CD14-positive monocyte (primary cell): ENCODE measurements around the gene BICD1. TPM values are rescaled to one million over a fixed set of nuclear protein-coding genes. Genes with fewer than 3 reads are reported as not detected.

Experiments
- DNase-seq, 3 donors: peaks; one replicate each; pipeline ENCODE4 v3.0.0-alpha.2; 2011 to 2022
- H2AFZ ChIP-seq: 2 replicates; pipeline ENCODE4 v1.6.0; 2012; ENCODE audit warnings: mild to moderate bottlenecking, low read depth, low read length, inconsistent platforms; ENCODE audit not compliant: insufficient read depth, poor library complexity, severe bottlenecking
- H3K27ac ChIP-seq, 2 donors: 1 replicate in 1 of 2; 2 replicates in 1 of 2; pipeline ENCODE4 v1.5.1; 2012 to 2013; ENCODE audit warnings: low read length in 2 of 2, control low read depth in 1 of 2, inconsistent platforms in 1 of 2, low read depth in 1 of 2, mild to moderate bottlenecking in 1 of 2
- H3K27me3 ChIP-seq, 2 donors: one replicate each; pipeline versions ENCODE4 v1.6.0 to v1.6.1; 2011 to 2013; ENCODE audit warnings: low read length in 2 of 2; ENCODE audit not compliant: control insufficient read depth in 2 of 2, insufficient read depth in 2 of 2
- H3K36me3 ChIP-seq, 2 donors: replicated peaks in 1 of 2; 1 replicate in 1 of 2; 2 replicates in 1 of 2; pipeline versions ENCODE4 v1.5.1 to v1.6.1; 2012 to 2013; ENCODE audit warnings: low read length in 2 of 2, control low read depth in 1 of 2, inconsistent platforms in 1 of 2, mild to moderate bottlenecking in 1 of 2; ENCODE audit not compliant: insufficient read depth in 2 of 2, control insufficient read depth in 1 of 2
- H3K4me1 ChIP-seq, 2 donors: 1 replicate in 1 of 2; 2 replicates in 1 of 2; pipeline versions ENCODE4 v1.5.1 to v1.6.1; 2012 to 2013; ENCODE audit warnings: low read length in 2 of 2, control low read depth in 1 of 2, inconsistent platforms in 1 of 2, mild to moderate bottlenecking in 1 of 2, moderate library complexity in 1 of 2; ENCODE audit not compliant: insufficient read depth in 2 of 2, control insufficient read depth in 1 of 2
- H3K4me2 ChIP-seq: replicated peaks from 2 replicates; pipeline ENCODE3; 2012; ENCODE audit warnings: low read length, moderate library complexity, mild to moderate bottlenecking; ENCODE audit not compliant: poor library complexity, severe bottlenecking; ENCODE audit errors: extremely low read depth
- H3K4me3 ChIP-seq, 3 experiments: fragments of 200-600 bp in 1 of 3; sonication (generic) in 1 of 3; replicated peaks in 1 of 3; 1 replicate in 2 of 3; 2 replicates in 1 of 3; pipeline ENCODE4 v1.5.1; 2011 to 2013; ENCODE audit warnings: low read length in 3 of 3, mild to moderate bottlenecking in 3 of 3, control low read depth in 2 of 3, low read depth in 2 of 3, inconsistent platforms in 1 of 3, moderate library complexity in 1 of 3
- H3K79me2 ChIP-seq: 2 replicates; pipeline ENCODE4 v1.6.0; 2012; ENCODE audit warnings: mild to moderate bottlenecking, control low read depth, inconsistent platforms, low read length, moderate library complexity; ENCODE audit not compliant: insufficient read depth
- H3K9ac ChIP-seq: 2 replicates; pipeline ENCODE4 v1.6.0; 2017; ENCODE audit warnings: low read length, mild to moderate bottlenecking; ENCODE audit not compliant: insufficient read depth, poor library complexity, severe bottlenecking
- H3K9me3 ChIP-seq, 2 donors: replicated peaks in 1 of 2; 1 replicate in 1 of 2; 2 replicates in 1 of 2; pipeline versions ENCODE4 v1.5.1 to v1.6.1; 2012 to 2013; ENCODE audit warnings: low read length in 2 of 2, control low read depth in 1 of 2; ENCODE audit not compliant: control insufficient read depth in 1 of 2, insufficient read depth in 1 of 2
- H4K20me1 ChIP-seq: 2 replicates; pipeline ENCODE4 v1.6.0; 2012; ENCODE audit warnings: mild to moderate bottlenecking, low read length, control low read depth, moderate library complexity; ENCODE audit not compliant: insufficient read depth
- H3K27ac Mint-ChIP-seq, 7 donors: one replicate each; pipeline ENCODE4 v1.8.0; 2020; ENCODE audit warnings: mild to moderate bottlenecking in 7 of 7, mixed read lengths in 7 of 7, moderate library complexity in 6 of 7, inconsistent platforms in 2 of 7
- H3K27me3 Mint-ChIP-seq, 3 donors: one replicate each; pipeline ENCODE4 v1.8.0; 2021 to 2022; ENCODE audit warnings: low read depth in 3 of 3, mild to moderate bottlenecking in 3 of 3, mixed read lengths in 3 of 3, moderate library complexity in 3 of 3, inconsistent platforms in 1 of 3
- H3K36me3 Mint-ChIP-seq, 2 donors: one replicate each; pipeline ENCODE4 v1.8.0; 2020; ENCODE audit warnings: mixed read lengths in 2 of 2, inconsistent platforms in 1 of 2, mild to moderate bottlenecking in 1 of 2
- H3K4me1 Mint-ChIP-seq: one replicate; pipeline ENCODE4 v1.8.0; 2020; ENCODE audit warnings: mild to moderate bottlenecking, mixed read lengths
- H3K4me3 Mint-ChIP-seq, 2 donors: one replicate each; pipeline ENCODE4 v1.8.0; 2020; ENCODE audit warnings: mild to moderate bottlenecking in 2 of 2, mixed read lengths in 2 of 2, moderate library complexity in 1 of 2
- H3K9me3 Mint-ChIP-seq, 7 donors: one replicate each; pipeline ENCODE4 v1.8.0; 2020 to 2022; ENCODE audit warnings: mixed read lengths in 7 of 7, mild to moderate bottlenecking in 6 of 7, moderate library complexity in 6 of 7, inconsistent platforms in 2 of 7
- WGBS: methylation state at CpG from one replicate; pipeline ENCODE4 v1.1.5; 2013; ENCODE audit warnings: missing lambda C conversion rate; ENCODE audit not compliant: insufficient coverage; 5-methylcytosine and 5-hydroxymethylcytosine counted together
- intact Hi-C, 2 donors: fragments of 100-400 bp; cut with micrococcal nuclease; formaldehyde crosslinking; loops; one replicate each; pipeline versions ENCODE4 v1.15.0 to v1.15.1; 2023
- polyA plus RNA-seq, 3 donors: library from polyadenylated mRNA; depleted of rRNA in 1 of 3; unstranded in 2 of 3; stranded (reverse) in 1 of 3; fragments of 300-500 nt in 2 of 3; fragments of >200 nt in 1 of 3; fragmentation: Illumina TruSeq in 2 of 3; gene quantifications; 1 replicate in 2 of 3; 2 replicates in 1 of 3; pipeline ENCODE4 v1.2.3, GENCODE V29; 2012 to 2021
- TF ChIP-seq, protein P1 (sequence below): fragments of 200-600 bp; IDR thresholded peaks from one replicate; pipeline ENCODE4 v1.8.0; 2022; ENCODE audit warnings: antibody characterized with exemption, mild to moderate bottlenecking

The BICD1 gene
- polyA plus RNA-seq, 3 donors: 0.55 to 2.1 (median 1.6) TPM

DNA sequence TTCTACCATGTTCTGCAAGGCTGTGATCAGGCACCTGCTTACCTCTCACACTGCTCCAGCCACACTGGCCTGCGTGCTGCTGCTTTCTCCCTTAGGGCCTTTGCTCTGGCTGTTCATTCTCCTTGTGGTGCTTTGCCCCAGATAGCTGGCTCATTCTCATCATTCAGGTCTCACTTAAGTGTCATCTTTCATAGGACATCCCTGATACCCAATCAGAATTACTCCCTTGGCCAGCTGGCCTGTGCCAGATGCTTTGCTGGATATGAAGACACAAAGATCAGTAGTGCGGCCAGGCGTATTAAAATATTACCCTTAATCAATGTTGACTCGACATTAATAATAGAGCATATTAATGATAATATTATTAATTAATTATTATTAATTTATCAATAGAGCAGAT is 148.9 kb downstream of the BICD1 start:
- H3K27ac ChIP-seq: no peak overlapping the region
- DNase-seq: no peak
- Mint-ChIP-seq H3K4me3 (no peak overlapping the region), H3K27ac (peak overlapping the region in 1 of 7 donors; percentile 25), H3K9me3 (peaks cover 0 to 13% (median 6%) of the 10 kb centered on the region in 7 donors), H3K27me3 (no peaks in the 10 kb centered on the region), H3K36me3 (no peaks in the 10 kb centered on the region), H3K4me1 (peaks cover 7% of the 10 kb centered on the region)
- no peaks in the 10 kb centered on the region for H3K4me1 ChIP-seq
- intact Hi-C loops: no loop called here
- no peak overlapping the region for H3K4me3 ChIP-seq
- TF ChIP-seq, protein P1, sequence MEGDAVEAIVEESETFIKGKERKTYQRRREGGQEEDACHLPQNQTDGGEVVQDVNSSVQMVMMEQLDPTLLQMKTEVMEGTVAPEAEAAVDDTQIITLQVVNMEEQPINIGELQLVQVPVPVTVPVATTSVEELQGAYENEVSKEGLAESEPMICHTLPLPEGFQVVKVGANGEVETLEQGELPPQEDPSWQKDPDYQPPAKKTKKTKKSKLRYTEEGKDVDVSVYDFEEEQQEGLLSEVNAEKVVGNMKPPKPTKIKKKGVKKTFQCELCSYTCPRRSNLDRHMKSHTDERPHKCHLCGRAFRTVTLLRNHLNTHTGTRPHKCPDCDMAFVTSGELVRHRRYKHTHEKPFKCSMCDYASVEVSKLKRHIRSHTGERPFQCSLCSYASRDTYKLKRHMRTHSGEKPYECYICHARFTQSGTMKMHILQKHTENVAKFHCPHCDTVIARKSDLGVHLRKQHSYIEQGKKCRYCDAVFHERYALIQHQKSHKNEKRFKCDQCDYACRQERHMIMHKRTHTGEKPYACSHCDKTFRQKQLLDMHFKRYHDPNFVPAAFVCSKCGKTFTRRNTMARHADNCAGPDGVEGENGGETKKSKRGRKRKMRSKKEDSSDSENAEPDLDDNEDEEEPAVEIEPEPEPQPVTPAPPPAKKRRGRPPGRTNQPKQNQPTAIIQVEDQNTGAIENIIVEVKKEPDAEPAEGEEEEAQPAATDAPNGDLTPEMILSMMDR: no peak
- no peaks in the 10 kb centered on the region for H4K20me1 ChIP-seq
- no peak overlapping the region for H2AFZ ChIP-seq
- 100% methylated on average over 1 of the region's 4 CpGs for WGBS
- no peak overlapping the region for H3K9ac ChIP-seq
- H3K4me2 ChIP-seq: no peak overlapping the region
- no peaks in the 10 kb centered on the region for H3K36me3 ChIP-seq
- H3K9me3 ChIP-seq: peaks cover 0 to 7% of the 10 kb centered on the region in 2 donors
- no peaks in the 10 kb centered on the region for H3K79me2 ChIP-seq
- H3K27me3 ChIP-seq: no peaks in the 10 kb centered on the region

DNA sequence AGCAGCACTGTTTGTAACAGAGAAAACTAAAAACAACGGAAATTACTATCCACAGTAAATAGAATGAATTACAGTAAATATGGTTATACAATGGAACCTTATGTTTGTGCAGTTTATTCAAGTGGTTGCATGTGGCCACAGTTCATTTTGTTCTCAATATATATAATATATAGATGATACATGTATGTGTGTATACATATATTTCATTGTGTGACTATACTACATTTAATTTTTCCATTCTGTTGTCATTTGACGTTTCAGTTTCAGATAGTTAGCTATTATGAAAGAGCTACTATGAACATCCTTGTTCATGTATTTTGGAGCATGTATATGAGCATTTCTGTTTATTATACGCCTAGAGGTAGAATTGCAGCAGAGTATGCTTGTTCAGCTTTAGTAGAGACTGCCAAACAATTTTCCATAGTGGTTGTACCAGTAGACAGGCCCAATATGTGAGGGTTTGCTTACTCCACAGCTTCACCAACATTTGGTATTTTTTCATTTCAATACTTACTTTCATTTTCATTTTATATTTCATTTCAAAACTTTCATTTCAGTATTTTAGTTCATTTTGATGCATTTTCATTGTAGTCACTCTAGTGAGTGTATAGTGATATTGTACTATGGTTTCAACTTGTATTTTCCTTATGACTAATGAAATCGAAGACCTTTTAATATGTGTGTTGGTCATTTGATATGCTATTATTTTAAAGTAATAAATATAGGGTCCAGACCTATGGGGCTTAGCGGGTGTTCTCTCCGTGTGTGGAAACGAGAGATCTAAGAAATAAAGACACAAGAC is 151.2 kb downstream of the BICD1 start:
- Mint-ChIP-seq H3K36me3 (no peaks in the 10 kb centered on the region), H3K27ac (no peak overlapping the region), H3K9me3 (peaks cover 0 to 15% (median 8%) of the 10 kb centered on the region in 7 donors), H3K4me1 (peaks cover 11% of the 10 kb centered on the region), H3K4me3 (no peak overlapping the region), H3K27me3 (no peaks in the 10 kb centered on the region)
- Histone ChIP-seq H3K79me2 (no peaks in the 10 kb centered on the region), H2AFZ (no peak overlapping the region), H3K9me3 (peaks cover 0 to 7% of the 10 kb centered on the region in 2 donors), H3K4me3 (no peak overlapping the region), H3K9ac (no peak overlapping the region), H3K27me3 (no peaks in the 10 kb centered on the region), H3K36me3 (no peaks in the 10 kb centered on the region), H4K20me1 (no peaks in the 10 kb centered on the region), H3K4me1 (no peaks in the 10 kb centered on the region), H3K4me2 (no peak overlapping the region), H3K27ac (no peak overlapping the region)
- 97% methylated on average over 3 of the region's 7 CpGs for whole genome bisulfite sequencing
- intact Hi-C loops: no loop called here
- DNase-seq: no peak
- TF ChIP-seq, protein P1: no peak
